SK-N-SH (cell line): ENCODE data around the gene UCP2.

Experiments used
- CTCF ChIP-seq: fragments of 200-600 bp; sonication (generic); IDR thresholded peaks from 2 replicates; pipeline ENCODE4 v1.6.1; 2017; ENCODE audit warnings: antibody characterized with exemption, mild to moderate bottlenecking, moderate library complexity
- FOXM1 ChIP-seq: IDR thresholded peaks from 2 replicates; pipeline ENCODE4 v1.4.0; 2012; ENCODE audit warnings: low read depth, mild to moderate bottlenecking
- JUND ChIP-seq: IDR thresholded peaks from 2 replicates; pipeline ENCODE4 v1.4.0; 2012
- POLR2AphosphoS5 ChIP-seq: IDR thresholded peaks from 2 replicates; pipeline ENCODE4 v1.6.1; 2012; ENCODE audit warnings: low read depth, low read length
- RAD21 ChIP-seq: IDR thresholded peaks from 2 replicates; pipeline ENCODE4 v1.6.1; 2012; ENCODE audit warnings: mild to moderate bottlenecking, low read length
- RFX5 ChIP-seq: IDR thresholded peaks from 2 replicates; pipeline ENCODE4 v1.6.1; 2012; ENCODE audit warnings: mild to moderate bottlenecking, improper control_type of control experiment, low read length
- TAF1 ChIP-seq: IDR thresholded peaks from 2 replicates; pipeline ENCODE4 v1.6.1; 2012; ENCODE audit warnings: low read depth, mild to moderate bottlenecking, low read length, moderate library complexity, borderline replicate concordance
- TCF12 ChIP-seq: IDR thresholded peaks from 2 replicates; pipeline ENCODE4 v1.4.0; 2012
- YY1 ChIP-seq: IDR thresholded peaks from 2 replicates; pipeline ENCODE4 v1.4.0; 2012; ENCODE audit warnings: low read depth, mild to moderate bottlenecking

DNA sequence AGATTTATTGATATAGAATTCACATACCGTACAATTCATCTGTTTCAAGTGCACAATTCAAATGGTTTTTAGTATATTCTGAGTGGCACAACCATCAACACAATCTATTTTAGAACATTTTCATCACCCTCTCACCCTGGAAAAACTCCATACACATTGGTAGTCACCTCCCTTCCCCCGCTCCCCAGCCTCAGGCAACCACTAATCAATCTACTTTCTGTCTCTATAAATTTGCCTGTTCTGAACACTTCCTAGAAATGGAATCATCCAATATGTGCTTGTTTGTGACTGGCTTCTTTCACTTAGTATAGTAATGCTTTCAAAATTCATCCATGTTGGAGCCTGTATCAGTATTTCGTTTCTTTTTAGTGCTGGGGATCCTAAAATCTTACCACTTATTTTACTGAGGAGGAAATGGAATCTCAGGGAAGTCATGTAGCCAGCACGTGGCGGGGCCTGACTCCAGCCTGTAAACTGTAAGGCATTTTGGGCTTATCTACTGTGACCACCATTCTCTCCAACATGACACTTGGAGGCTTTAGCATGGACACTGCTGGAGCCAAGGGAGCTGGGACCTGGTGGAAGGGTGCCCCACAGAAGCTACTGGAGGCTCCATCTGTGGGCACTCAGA lies 27.1 kb upstream of the UCP2 start:
- no peak for TF ChIP-seq CTCF
- TF ChIP-seq RAD21: no peak
- no peak for TF ChIP-seq JUND
- TF ChIP-seq FOXM1: no peak
- TF ChIP-seq RFX5: no peak
- no peak for TF ChIP-seq YY1
- TF ChIP-seq POLR2AphosphoS5: no peak
- TF ChIP-seq TCF12: no peak
- TF ChIP-seq TAF1: no peak
